Measurements from ENCODE around the gene RGL3.

The RGL3 gene

GRCh38 chr19:11453468-11454341, 34.6 kb upstream of the RGL3 start:
- no peak overlapping the region for H3K4me3 ChIP-seq (ENCODE audit: low read depth, low read length)
- DNase-seq (ENCODE audit: low read depth), result no peak
- in situ Hi-C loops (cut with HindIII; ENCODE audit: low sequenced_read_pairs), result no loop called here
- TF ChIP-seq CTCF (IDR thresholded peaks at IDR 0.05; ENCODE audit: low read depth, low read length, missing control alignments), result peak; percentile 51

GRCh38 chr19:11452620-11453310, 33.7 kb upstream of the RGL3 start:
- peak; percentile 14 for TF ChIP-seq CTCF (IDR thresholded peaks at IDR 0.05; ENCODE audit: low read depth, low read length, missing control alignments)
- no peak for DNase-seq (ENCODE audit: low read depth)
- in situ Hi-C loops (cut with HindIII; ENCODE audit: low sequenced_read_pairs), result no loop called here
- no peak overlapping the region for H3K4me3 ChIP-seq (ENCODE audit: low read depth, low read length)

- no peak for TF ChIP-seq CTCF (IDR thresholded peaks at IDR 0.05; ENCODE audit: low read depth, low read length, missing control alignments)
- in situ Hi-C loops (cut with HindIII; ENCODE audit: low sequenced_read_pairs), result no loop called here
- DNase-seq (ENCODE audit: low read depth), result no peak
- no peak overlapping the region for H3K4me3 ChIP-seq (ENCODE audit: low read depth, low read length)
Measured at GRCh38 chr19:11451871-11452619, 32.9 kb upstream of the RGL3 start.

- no peak for TF ChIP-seq CTCF (IDR thresholded peaks at IDR 0.05; ENCODE audit: low read depth, low read length, missing control alignments)
- in situ Hi-C loops (cut with HindIII; ENCODE audit: low sequenced_read_pairs), result no loop called here
- no peak overlapping the region for H3K4me3 ChIP-seq (ENCODE audit: low read depth, low read length)
- no peak for DNase-seq (ENCODE audit: low read depth)
Measured at GRCh38 chr19:11451327-11451870, 32.3 kb upstream of the RGL3 start.

GRCh38 chr19:11450570-11451326, 31.6 kb upstream of the RGL3 start:
- no peak overlapping the region for H3K4me3 ChIP-seq (ENCODE audit: low read depth, low read length)
- no peak for TF ChIP-seq CTCF (IDR thresholded peaks at IDR 0.05; ENCODE audit: low read depth, low read length, missing control alignments)
- in situ Hi-C loops (cut with HindIII; ENCODE audit: low sequenced_read_pairs), result no loop called here
- DNase-seq (ENCODE audit: low read depth), result no peak
